ENCODE data around the gene SIPA1L3.

- TF ChIP-seq, protein P1, sequence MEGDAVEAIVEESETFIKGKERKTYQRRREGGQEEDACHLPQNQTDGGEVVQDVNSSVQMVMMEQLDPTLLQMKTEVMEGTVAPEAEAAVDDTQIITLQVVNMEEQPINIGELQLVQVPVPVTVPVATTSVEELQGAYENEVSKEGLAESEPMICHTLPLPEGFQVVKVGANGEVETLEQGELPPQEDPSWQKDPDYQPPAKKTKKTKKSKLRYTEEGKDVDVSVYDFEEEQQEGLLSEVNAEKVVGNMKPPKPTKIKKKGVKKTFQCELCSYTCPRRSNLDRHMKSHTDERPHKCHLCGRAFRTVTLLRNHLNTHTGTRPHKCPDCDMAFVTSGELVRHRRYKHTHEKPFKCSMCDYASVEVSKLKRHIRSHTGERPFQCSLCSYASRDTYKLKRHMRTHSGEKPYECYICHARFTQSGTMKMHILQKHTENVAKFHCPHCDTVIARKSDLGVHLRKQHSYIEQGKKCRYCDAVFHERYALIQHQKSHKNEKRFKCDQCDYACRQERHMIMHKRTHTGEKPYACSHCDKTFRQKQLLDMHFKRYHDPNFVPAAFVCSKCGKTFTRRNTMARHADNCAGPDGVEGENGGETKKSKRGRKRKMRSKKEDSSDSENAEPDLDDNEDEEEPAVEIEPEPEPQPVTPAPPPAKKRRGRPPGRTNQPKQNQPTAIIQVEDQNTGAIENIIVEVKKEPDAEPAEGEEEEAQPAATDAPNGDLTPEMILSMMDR (IDR thresholded peaks at IDR 0.05) = no peak
- no peak for TF ChIP-seq POLR2A (IDR thresholded peaks at IDR 0.05)
These were observed 72.6 kb downstream of the SIPA1L3 start for GRCh38 chr19:37979547-37980082.
